Heart right ventricle (tissue), 16 donors: ENCODE measurements around the gene CES5A. TPM values are rescaled to one million over a fixed set of nuclear protein-coding genes. Genes with fewer than 3 reads are reported as not detected.

Source experiments
- ATAC-seq, 8 donors: fragments of 200-7000 bp; cut with Tn5 transposase; one replicate each; pipeline ENCODE4 v1.9.1; 2020; ENCODE audit warnings: mild to moderate bottlenecking in 8 of 8, moderate library complexity in 8 of 8, moderate number of reproducible peaks in 1 of 8
- DNase-seq, 2 donors: peaks; one replicate each; pipeline ENCODE4 v3.0.0-alpha.2; 2020
- H3K27ac ChIP-seq, 10 donors: fragments of 200-600 bp; sonication (generic) in 2 of 10; one replicate each; pipeline versions ENCODE4 v1.5.0 to v1.8.0; 2020 to 2022; ENCODE audit warnings: mild to moderate bottlenecking in 3 of 10
- H3K27me3 ChIP-seq, 7 donors: fragments of 200-600 bp; one replicate each; pipeline ENCODE4 v1.8.0; 2021 to 2022; ENCODE audit warnings: mild to moderate bottlenecking in 2 of 7
- H3K36me3 ChIP-seq, 9 donors: fragments of 200-600 bp; sonication (generic) in 1 of 9; one replicate each; pipeline versions ENCODE4 v1.5.0 to v1.8.0; 2020 to 2022; ENCODE audit warnings: mild to moderate bottlenecking in 2 of 9
- H3K4me1 ChIP-seq, 9 donors: fragments of 200-600 bp; sonication (generic) in 1 of 9; one replicate each; pipeline versions ENCODE4 v1.5.0 to v1.8.0; 2020 to 2022; ENCODE audit warnings: mild to moderate bottlenecking in 4 of 9
- H3K4me3 ChIP-seq, 10 donors: fragments of 200-600 bp; sonication (generic) in 2 of 10; one replicate each; pipeline versions ENCODE4 v1.5.0 to v1.8.0; 2020 to 2022; ENCODE audit warnings: mild to moderate bottlenecking in 7 of 10, moderate library complexity in 2 of 10
- H3K9me3 ChIP-seq, 11 donors: fragments of 200-600 bp in 10 of 11; sonication (generic) in 2 of 11; one replicate each; pipeline versions ENCODE4 v1.5.0 to v1.8.0; 2013 to 2022; ENCODE audit warnings: mild to moderate bottlenecking in 2 of 11, control low read depth in 1 of 11, moderate library complexity in 1 of 11
- CTCF ChIP-seq, 9 donors: fragments of 200-600 bp; sonication (generic) in 2 of 9; IDR thresholded peaks; one replicate each; pipeline versions ENCODE4 v1.5.0 to v1.8.0; 2021 to 2022; ENCODE audit warnings: antibody characterized with exemption in 9 of 9, mild to moderate bottlenecking in 5 of 9, moderate library complexity in 1 of 9
- WGBS, 2 donors: extraction: QIAGEN DNeasy Blood & Tissue Kit; methylation state at CpG; one replicate each; pipeline ENCODE4 v1.1.7; 2013; ENCODE audit warnings: inconsistent platforms in 1 of 2; 5-methylcytosine and 5-hydroxymethylcytosine counted together
- intact Hi-C, 10 donors: fragments of 100-400 bp; cut with DNase I; formaldehyde crosslinking; loops; one replicate each; pipeline versions ENCODE4 v1.11.1 to v1.14.2; 2022
- polyA plus RNA-seq, 2 donors: library from polyadenylated mRNA; stranded (reverse); fragments of 200-250 nt; gene quantifications; one replicate each; pipeline ENCODE4 v1.2.3, GENCODE V29; 2013
- total RNA-seq, 10 donors: library from RNA; stranded (reverse); fragmentation: NEBNext Ultra II Directional in 3 of 10; extraction: Animal tissue kit (Norgen Biotek cat#: 25700) in 3 of 10; gene quantifications; one replicate each; pipeline versions ENCODE4 v1.2.1 to v1.2.4, GENCODE V29; 2021 to 2023
- donor health status: Arrhythmogenic right ventricular cardiomyopathy.
- donor health status: ischemic (EF 13 %, LVEDD 7.1; RV severe dilation, severe dysfunction).
- donor health status: healthy with polysubstance abuse.
- donor health status: DM: no; HTN: yes; CAD: no.
- donor health status: DM: no; HTN: no; CAD: no.
- donor health status: ischemic (EF 25% LVEDD 6.9; RV normal size, moderate dysfunction).
- donor health status: ischemic (EF 25% LVEDD 5.7; RV mildly dilated, moderate dysfunction).
- donor health status: healthy.
- donor health status: DM: yes; HTN: yes; CAD: no.
- donor health status: Ischemic cardiomyopathy.
- donor health status: ischemic (EF 35%, LVEDD 5.7; RV mildly dilated, moderate dysfunction).
- donor health status: nonischemic (EF 11% LVEDD 7.7; RV severe dilation, severe dysfunction).
- donor health status: DM: yes; HTN: yes; CAD: no.
- donor health status: PGD.
- donor health status: ischemic (EF 29% LVEDD 5.4; RV normal size, mild dysfunction).
- donor health status: nonischemic (EF 23%, LVEDD 6.1; RV moderate dilation, normal function).

The CES5A gene
- total and polyA plus RNA-seq, 12 donors = 0.06 to 0.57 TPM; not detected in 10

DNA sequence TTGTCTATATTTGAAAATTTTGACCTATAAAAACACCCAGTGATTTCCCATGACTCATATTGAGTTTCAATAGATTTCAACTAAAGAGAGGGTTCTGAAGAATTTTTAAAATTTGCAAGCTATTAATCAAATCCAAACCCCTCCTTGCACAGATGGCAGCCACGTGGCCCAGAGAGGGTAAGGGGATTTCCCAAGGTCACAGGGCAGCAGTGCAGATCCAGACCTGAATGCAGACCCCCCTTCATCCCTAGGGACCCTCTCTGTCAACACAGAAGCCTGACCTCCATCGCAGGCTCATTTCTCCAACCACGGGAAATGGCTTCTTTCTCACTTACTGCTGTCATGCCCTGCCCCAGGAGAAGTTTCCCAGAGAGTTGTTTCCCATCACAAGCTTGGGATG is 24.7 kb upstream of the CES5A start:
- TF ChIP-seq CTCF (IDR thresholded peaks at IDR 0.05) = no peak
- peaks cover 0 to 29% (median 8%) of the 10 kb centered on the region in 11 donors for H3K9me3 ChIP-seq
- no peaks in the 10 kb centered on the region for H3K27me3 ChIP-seq
- DNase-seq (no peak), ATAC-seq (no peak)
- H3K4me3 ChIP-seq = no peak overlapping the region
- intact Hi-C loops = no loop called here
- 46 to 52% methylated on average over 3 of the region's 3 CpGs for WGBS, 2 donors
- no peaks in the 10 kb centered on the region for H3K36me3 ChIP-seq
- peaks cover 0 to 6% (median 0%) of the 10 kb centered on the region in 9 donors for H3K4me1 ChIP-seq
- H3K27ac ChIP-seq = no peak overlapping the region

GRCh38 chr16:55898592-55898991 is 23.4 kb upstream of the CES5A start:
- no peak for ATAC-seq
- H3K27ac ChIP-seq = no peak overlapping the region

GRCh38 chr16:55892821-55893220 is 17.6 kb upstream of the CES5A start:
- DNase-seq (no peak), ATAC-seq (no peak)
- intact Hi-C loops = no loop called here
- no peak for TF ChIP-seq CTCF (IDR thresholded peaks at IDR 0.05)
- Histone ChIP-seq H3K4me3 (no peak overlapping the region), H3K4me1 (no peaks in the 10 kb centered on the region), H3K9me3 (peaks cover 0 to 65% (median 16%) of the 10 kb centered on the region in 11 donors), H3K27me3 (no peaks in the 10 kb centered on the region), H3K36me3 (no peaks in the 10 kb centered on the region), H3K27ac (no peak overlapping the region)
- 60 to 98% methylated on average over 2 of the region's 2 CpGs for WGBS, 2 donors

More at GRCh38 chr16:55898592-55898991, 23.4 kb upstream of the CES5A start:
- Histone ChIP-seq H3K36me3 (no peaks in the 10 kb centered on the region), H3K9me3 (peaks cover 0 to 32% (median 8%) of the 10 kb centered on the region in 11 donors), H3K27me3 (no peaks in the 10 kb centered on the region), H3K4me1 (peaks cover 0 to 6% (median 0%) of the 10 kb centered on the region in 9 donors), H3K4me3 (no peak overlapping the region)
- DNase-seq = no peak
- intact Hi-C loops = no loop called here
- TF ChIP-seq CTCF (IDR thresholded peaks at IDR 0.05) = no peak
- WGBS, 2 donors = 77 to 84% methylated on average over 1 of the region's 1 CpG

- no peak for TF ChIP-seq CTCF (IDR thresholded peaks at IDR 0.05)
- Histone ChIP-seq H3K9me3 (peaks cover 0 to 45% (median 16%) of the 10 kb centered on the region in 11 donors), H3K4me1 (no peaks in the 10 kb centered on the region), H3K27me3 (no peaks in the 10 kb centered on the region), H3K27ac (no peak overlapping the region), H3K4me3 (no peak overlapping the region), H3K36me3 (no peaks in the 10 kb centered on the region)
- no peak for DNase-seq
- 84 to 85% methylated on average over 2 of the region's 2 CpGs for WGBS, 2 donors
- ATAC-seq = no peak
- intact Hi-C loops = no loop called here
Observed at GRCh38 chr16:55889518-55889917, 14.3 kb upstream of the CES5A start.
